ENCODE data around the gene PRKCE.

Gene PRKCE

GRCh38 chr2:45669032-45669486 lies 17.6 kb downstream of the PRKCE start:
- no peaks in the 10 kb centered on the region for H3K9me3 ChIP-seq (ENCODE audit: insufficient read depth, low read length)
- H3K27me3 ChIP-seq (ENCODE audit: insufficient read depth, insufficient read length), result no peaks in the 10 kb centered on the region
- DNase-seq (ENCODE audit: low read depth, low spot score), result no peak
- no peak overlapping the region for H3K4me3 ChIP-seq (ENCODE audit: insufficient read length, low read depth)
- no peaks in the 10 kb centered on the region for H3K36me3 ChIP-seq (ENCODE audit: insufficient read depth, insufficient read length, low read length)
- H3K9ac ChIP-seq (ENCODE audit: insufficient read length, low read depth), result no peak overlapping the region
- no peaks in the 10 kb centered on the region for H3K4me1 ChIP-seq (ENCODE audit: insufficient read depth, insufficient read length)
- no peak for TF ChIP-seq YY1 (IDR thresholded peaks at IDR 0.05; ENCODE audit: insufficient read depth, insufficient read length)
- TF ChIP-seq ZNF274 (IDR thresholded peaks at IDR 0.05; ENCODE audit: low read depth, low read length), result no peak
- no peak for TF ChIP-seq SUZ12 (IDR thresholded peaks at IDR 0.05; ENCODE audit: extremely low read depth, insufficient read depth, insufficient read length)

DNA sequence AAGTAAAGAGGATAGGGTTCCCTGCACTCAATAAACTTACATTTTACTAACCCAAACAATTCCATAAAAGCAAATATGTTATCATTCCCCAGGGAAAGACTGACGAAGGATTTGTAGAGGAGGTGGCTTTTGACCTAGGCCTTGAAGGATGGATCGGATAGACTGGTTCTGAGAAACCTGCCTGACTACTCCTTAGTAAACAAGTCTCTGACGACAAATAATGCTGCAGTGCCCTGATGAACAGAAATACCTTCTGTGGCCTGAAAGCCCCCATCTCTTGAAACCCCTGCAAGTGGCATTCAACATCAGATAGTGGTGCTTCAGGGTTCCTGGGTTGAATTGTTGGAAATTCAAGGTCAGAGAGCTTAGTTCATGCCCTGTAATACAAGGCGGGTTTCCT lies 19.2 kb downstream of the PRKCE start:
- Histone ChIP-seq H3K27me3 (ENCODE audit: insufficient read depth, insufficient read length) (no peaks in the 10 kb centered on the region), H3K36me3 (ENCODE audit: insufficient read depth, insufficient read length, low read length) (no peaks in the 10 kb centered on the region), H3K4me3 (ENCODE audit: insufficient read length, low read depth) (no peak overlapping the region), H3K4me1 (ENCODE audit: insufficient read depth, insufficient read length) (no peaks in the 10 kb centered on the region), H3K9me3 (ENCODE audit: insufficient read depth, low read length) (no peaks in the 10 kb centered on the region), H3K9ac (ENCODE audit: insufficient read length, low read depth) (no peak overlapping the region)
- DNase-seq (ENCODE audit: low read depth, low spot score), result no peak
- no peak for TF ChIP-seq YY1 (IDR thresholded peaks at IDR 0.05; ENCODE audit: insufficient read depth, insufficient read length)
- TF ChIP-seq SUZ12 (IDR thresholded peaks at IDR 0.05; ENCODE audit: extremely low read depth, insufficient read depth, insufficient read length), result no peak
- TF ChIP-seq ZNF274 (IDR thresholded peaks at IDR 0.05; ENCODE audit: low read depth, low read length), result no peak

DNA sequence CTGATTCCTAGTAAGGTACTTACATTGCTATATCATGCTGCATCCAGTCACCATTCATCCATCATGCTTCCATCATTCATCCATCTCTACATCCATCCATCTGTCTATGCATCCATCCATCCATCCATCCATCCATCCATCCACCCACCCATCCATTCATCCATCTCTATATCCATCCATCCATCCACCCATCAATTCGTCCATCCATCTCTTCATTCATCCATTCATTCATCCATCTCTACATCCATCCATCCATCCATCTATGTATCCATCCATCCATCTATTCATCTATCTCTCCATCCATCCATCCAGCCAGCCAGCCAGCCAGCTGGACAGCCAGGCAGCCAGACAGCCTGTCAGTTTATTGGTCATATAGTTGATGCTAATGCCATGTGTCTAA lies 20.7 kb downstream of the PRKCE start:
- DNase-seq (ENCODE audit: low read depth, low spot score), result no peak
- TF ChIP-seq YY1 (IDR thresholded peaks at IDR 0.05; ENCODE audit: insufficient read depth, insufficient read length) (no peak), ZNF274 (IDR thresholded peaks at IDR 0.05; ENCODE audit: low read depth, low read length) (no peak), SUZ12 (IDR thresholded peaks at IDR 0.05; ENCODE audit: extremely low read depth, insufficient read depth, insufficient read length) (no peak)
- Histone ChIP-seq H3K4me3 (ENCODE audit: insufficient read length, low read depth) (no peak overlapping the region), H3K36me3 (ENCODE audit: insufficient read depth, insufficient read length, low read length) (no peaks in the 10 kb centered on the region), H3K4me1 (ENCODE audit: insufficient read depth, insufficient read length) (no peaks in the 10 kb centered on the region), H3K27me3 (ENCODE audit: insufficient read depth, insufficient read length) (no peaks in the 10 kb centered on the region), H3K9me3 (ENCODE audit: insufficient read depth, low read length) (no peaks in the 10 kb centered on the region), H3K9ac (ENCODE audit: insufficient read length, low read depth) (no peak overlapping the region)

DNA sequence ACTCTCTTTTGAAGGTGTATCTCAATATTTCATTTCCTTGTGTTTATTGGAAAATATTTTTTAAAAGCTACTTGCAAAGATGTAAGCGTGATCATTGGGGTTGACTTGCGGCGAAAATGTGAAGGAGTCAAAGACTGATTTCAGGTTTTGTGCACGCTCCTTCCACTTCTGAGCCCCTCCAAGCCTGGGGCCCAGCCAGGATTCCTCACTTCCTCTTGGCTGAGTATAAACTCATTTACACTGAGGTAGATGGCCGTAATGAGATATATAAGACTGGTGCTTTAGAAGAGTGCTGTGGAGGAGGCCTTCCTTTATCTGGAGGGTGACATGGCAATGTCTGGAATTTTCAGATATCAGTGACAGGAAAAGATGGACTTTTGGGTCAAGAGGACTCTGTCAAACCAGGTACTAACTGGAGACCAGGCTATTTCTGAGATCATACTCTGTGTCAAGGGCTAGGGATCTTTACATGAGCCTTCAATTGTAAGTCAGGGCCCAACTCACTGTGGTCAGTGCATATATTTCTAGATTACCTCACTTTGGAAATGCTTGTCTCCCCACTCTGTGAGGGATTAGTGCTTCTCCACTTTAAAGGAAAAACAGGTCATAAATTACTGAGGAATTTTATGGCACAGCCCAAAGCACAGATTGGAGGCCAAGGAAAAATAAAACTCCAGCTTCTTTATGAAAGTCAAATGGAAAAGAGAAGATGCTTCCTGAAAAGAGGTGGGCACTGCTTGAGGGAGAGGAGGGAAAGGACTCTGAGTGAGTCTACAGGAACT lies 22.8 kb downstream of the PRKCE start:
- Histone ChIP-seq H3K36me3 (ENCODE audit: insufficient read depth, insufficient read length, low read length) (no peaks in the 10 kb centered on the region), H3K9me3 (ENCODE audit: insufficient read depth, low read length) (no peaks in the 10 kb centered on the region), H3K9ac (ENCODE audit: insufficient read length, low read depth) (no peak overlapping the region), H3K4me1 (ENCODE audit: insufficient read depth, insufficient read length) (no peaks in the 10 kb centered on the region), H3K27me3 (ENCODE audit: insufficient read depth, insufficient read length) (no peaks in the 10 kb centered on the region), H3K4me3 (ENCODE audit: insufficient read length, low read depth) (no peak overlapping the region)
- DNase-seq (ENCODE audit: low read depth, low spot score), result no peak
- no peak for TF ChIP-seq SUZ12 (IDR thresholded peaks at IDR 0.05; ENCODE audit: extremely low read depth, insufficient read depth, insufficient read length)
- TF ChIP-seq YY1 (IDR thresholded peaks at IDR 0.05; ENCODE audit: insufficient read depth, insufficient read length), result no peak
- no peak for TF ChIP-seq ZNF274 (IDR thresholded peaks at IDR 0.05; ENCODE audit: low read depth, low read length)

DNA sequence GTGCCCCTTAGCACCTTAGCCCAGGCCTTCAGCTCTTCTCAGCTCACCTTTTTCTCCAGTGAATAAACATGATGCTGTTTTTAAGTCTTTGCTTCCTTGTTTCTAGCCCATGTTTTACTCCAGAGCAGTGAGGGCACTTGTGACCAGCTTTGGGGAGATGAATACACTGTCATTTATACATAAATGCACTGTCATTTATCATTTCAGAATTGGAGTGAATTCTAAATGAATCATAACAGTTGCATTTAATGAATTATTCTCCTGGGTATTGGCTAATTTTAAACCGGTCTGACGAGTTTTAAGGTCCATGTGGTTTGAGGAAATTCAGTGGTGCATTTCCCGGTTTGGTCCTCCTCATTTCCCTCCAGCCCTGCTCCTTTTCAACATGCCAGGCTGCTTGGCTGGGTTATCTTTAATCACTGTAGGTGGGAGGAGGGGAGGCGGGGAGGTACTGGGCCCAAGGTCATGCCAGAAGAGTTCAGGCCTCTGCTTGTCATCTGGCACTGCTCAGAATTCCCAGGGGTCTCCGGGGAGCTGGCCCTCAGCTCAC lies 23.9 kb downstream of the PRKCE start:
- TF ChIP-seq ZNF274 (IDR thresholded peaks at IDR 0.05; ENCODE audit: low read depth, low read length) (no peak), YY1 (IDR thresholded peaks at IDR 0.05; ENCODE audit: insufficient read depth, insufficient read length) (no peak), SUZ12 (IDR thresholded peaks at IDR 0.05; ENCODE audit: extremely low read depth, insufficient read depth, insufficient read length) (no peak)
- H3K9ac ChIP-seq (ENCODE audit: insufficient read length, low read depth), result no peak overlapping the region
- H3K4me1 ChIP-seq (ENCODE audit: insufficient read depth, insufficient read length), result no peaks in the 10 kb centered on the region
- DNase-seq (ENCODE audit: low read depth, low spot score), result no peak
- H3K9me3 ChIP-seq (ENCODE audit: insufficient read depth, low read length), result no peaks in the 10 kb centered on the region
- H3K27me3 ChIP-seq (ENCODE audit: insufficient read depth, insufficient read length), result no peaks in the 10 kb centered on the region
- H3K4me3 ChIP-seq (ENCODE audit: insufficient read length, low read depth), result no peak overlapping the region
- no peaks in the 10 kb centered on the region for H3K36me3 ChIP-seq (ENCODE audit: insufficient read depth, insufficient read length, low read length)

- no peaks in the 10 kb centered on the region for H3K9me3 ChIP-seq (ENCODE audit: insufficient read depth, low read length)
- no peak overlapping the region for H3K4me3 ChIP-seq (ENCODE audit: insufficient read length, low read depth)
- no peak overlapping the region for H3K9ac ChIP-seq (ENCODE audit: insufficient read length, low read depth)
- DNase-seq (ENCODE audit: low read depth, low spot score), result no peak
- no peaks in the 10 kb centered on the region for H3K4me1 ChIP-seq (ENCODE audit: insufficient read depth, insufficient read length)
- no peaks in the 10 kb centered on the region for H3K36me3 ChIP-seq (ENCODE audit: insufficient read depth, insufficient read length, low read length)
- H3K27me3 ChIP-seq (ENCODE audit: insufficient read depth, insufficient read length), result no peaks in the 10 kb centered on the region
- no peak for TF ChIP-seq YY1 (IDR thresholded peaks at IDR 0.05; ENCODE audit: insufficient read depth, insufficient read length)
- TF ChIP-seq ZNF274 (IDR thresholded peaks at IDR 0.05; ENCODE audit: low read depth, low read length), result no peak
- no peak for TF ChIP-seq SUZ12 (IDR thresholded peaks at IDR 0.05; ENCODE audit: extremely low read depth, insufficient read depth, insufficient read length)
Observed at GRCh38 chr2:45676088-45676487, 24.6 kb downstream of the PRKCE start.

DNA sequence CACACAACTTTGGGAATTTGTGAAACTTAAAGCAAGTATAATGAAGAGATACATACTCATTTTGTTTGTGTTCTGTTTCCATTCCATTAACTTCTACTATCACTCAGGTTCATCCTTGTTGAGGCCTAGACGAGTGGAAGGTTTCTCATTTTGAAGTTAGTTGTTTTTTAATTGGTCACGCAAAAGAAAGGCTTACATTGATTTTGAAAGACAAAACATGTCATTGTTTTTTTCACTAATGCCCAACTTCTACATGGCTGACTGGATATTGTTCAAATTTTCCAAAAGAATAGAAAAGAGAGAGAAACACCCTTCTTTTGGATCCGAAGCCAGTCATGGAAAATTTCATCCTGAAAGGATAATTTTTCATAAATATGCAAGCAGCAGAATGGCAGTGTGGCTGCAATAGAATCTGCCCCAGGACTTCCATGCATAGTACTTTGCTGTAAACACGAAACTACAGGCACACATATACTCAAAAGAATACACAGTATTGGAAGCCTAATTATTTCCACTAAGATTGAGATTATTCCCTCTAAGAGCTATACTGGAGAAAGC lies 27.4 kb downstream of the PRKCE start:
- DNase-seq (ENCODE audit: low read depth, low spot score), result no peak
- Histone ChIP-seq H3K27me3 (ENCODE audit: insufficient read depth, insufficient read length) (no peaks in the 10 kb centered on the region), H3K36me3 (ENCODE audit: insufficient read depth, insufficient read length, low read length) (no peaks in the 10 kb centered on the region), H3K4me1 (ENCODE audit: insufficient read depth, insufficient read length) (no peaks in the 10 kb centered on the region), H3K9me3 (ENCODE audit: insufficient read depth, low read length) (no peaks in the 10 kb centered on the region), H3K9ac (ENCODE audit: insufficient read length, low read depth) (no peak overlapping the region), H3K4me3 (ENCODE audit: insufficient read length, low read depth) (no peak overlapping the region)
- TF ChIP-seq SUZ12 (IDR thresholded peaks at IDR 0.05; ENCODE audit: extremely low read depth, insufficient read depth, insufficient read length) (no peak), ZNF274 (IDR thresholded peaks at IDR 0.05; ENCODE audit: low read depth, low read length) (no peak), YY1 (IDR thresholded peaks at IDR 0.05; ENCODE audit: insufficient read depth, insufficient read length) (no peak)

Measured in NT2/D1 (cell line).